ENCODE measurements around the gene DGKZ.

The DGKZ gene

DNA sequence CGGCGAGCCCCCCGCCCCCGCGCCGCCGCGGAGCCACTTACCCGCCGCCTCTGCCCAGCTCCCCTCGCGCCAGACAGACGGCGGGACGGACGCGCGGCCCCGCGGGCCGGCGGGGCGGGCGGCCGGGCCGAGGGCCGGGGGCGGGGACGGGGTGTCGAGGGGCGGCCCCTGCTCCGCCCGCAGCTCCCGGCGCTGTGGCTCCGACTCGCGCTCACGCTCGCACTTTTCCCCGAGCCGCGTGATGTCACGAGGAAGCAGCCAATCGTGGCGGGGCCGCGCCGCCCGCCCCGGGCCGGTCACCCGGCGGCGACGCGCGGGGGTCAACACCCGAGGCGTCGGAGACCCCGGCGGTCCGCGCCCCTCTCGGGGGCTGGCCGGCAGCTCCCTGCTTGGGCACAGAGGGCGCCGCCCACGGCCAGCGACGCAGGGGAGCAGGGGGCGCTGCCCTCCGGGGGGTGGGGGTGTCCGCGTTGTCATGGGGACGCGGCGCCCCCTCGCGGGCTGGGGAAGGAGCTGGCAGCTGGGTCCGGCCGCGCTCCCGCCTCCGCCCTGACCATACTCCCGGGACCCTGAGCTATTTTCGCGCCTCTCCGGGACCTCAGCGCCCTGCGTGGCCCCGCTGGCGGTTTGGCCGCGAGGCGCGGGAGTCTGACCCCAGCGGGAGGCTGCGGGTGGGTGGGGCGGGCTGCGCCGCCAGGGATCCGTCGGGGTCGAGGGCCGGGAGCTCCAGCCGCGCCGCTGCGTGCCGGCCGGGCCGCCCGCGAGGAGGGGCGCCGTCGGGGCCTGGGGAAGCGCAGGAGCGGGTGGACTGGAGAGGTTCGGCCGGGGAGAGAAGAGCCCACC is 44.5 kb downstream of the DGKZ start, which contains the start of gene CHRM4:
Gene CHRM4 (minus strand): TSS at position 199 of the 843 bp plus-strand sequence. CDS start 5,219 bp downstream, outside the sequence.
- TF ChIP-seq, protein P1, sequence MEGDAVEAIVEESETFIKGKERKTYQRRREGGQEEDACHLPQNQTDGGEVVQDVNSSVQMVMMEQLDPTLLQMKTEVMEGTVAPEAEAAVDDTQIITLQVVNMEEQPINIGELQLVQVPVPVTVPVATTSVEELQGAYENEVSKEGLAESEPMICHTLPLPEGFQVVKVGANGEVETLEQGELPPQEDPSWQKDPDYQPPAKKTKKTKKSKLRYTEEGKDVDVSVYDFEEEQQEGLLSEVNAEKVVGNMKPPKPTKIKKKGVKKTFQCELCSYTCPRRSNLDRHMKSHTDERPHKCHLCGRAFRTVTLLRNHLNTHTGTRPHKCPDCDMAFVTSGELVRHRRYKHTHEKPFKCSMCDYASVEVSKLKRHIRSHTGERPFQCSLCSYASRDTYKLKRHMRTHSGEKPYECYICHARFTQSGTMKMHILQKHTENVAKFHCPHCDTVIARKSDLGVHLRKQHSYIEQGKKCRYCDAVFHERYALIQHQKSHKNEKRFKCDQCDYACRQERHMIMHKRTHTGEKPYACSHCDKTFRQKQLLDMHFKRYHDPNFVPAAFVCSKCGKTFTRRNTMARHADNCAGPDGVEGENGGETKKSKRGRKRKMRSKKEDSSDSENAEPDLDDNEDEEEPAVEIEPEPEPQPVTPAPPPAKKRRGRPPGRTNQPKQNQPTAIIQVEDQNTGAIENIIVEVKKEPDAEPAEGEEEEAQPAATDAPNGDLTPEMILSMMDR (IDR thresholded peaks at IDR 0.05; ENCODE audit: insufficient read depth, low read length): no peak
- TF ChIP-seq POLR2AphosphoS5 (IDR thresholded peaks at IDR 0.05; ENCODE audit: low read depth): no peak
- H3K27ac ChIP-seq (replicated peaks): no peak within 1 kb of the TSS
- peaks cover 25% of the 10 kb centered on the region for H3K27me3 ChIP-seq (ENCODE audit: insufficient read depth, poor library complexity, severe bottlenecking)
- DNase-seq (ENCODE audit: low read depth in 1 of 2, low spot score in 1 of 2): no peak
- peak within 1 kb of the TSS; percentile 57 for H3K4me3 ChIP-seq (replicated peaks; ENCODE audit: insufficient read depth, low read length)

DNA sequence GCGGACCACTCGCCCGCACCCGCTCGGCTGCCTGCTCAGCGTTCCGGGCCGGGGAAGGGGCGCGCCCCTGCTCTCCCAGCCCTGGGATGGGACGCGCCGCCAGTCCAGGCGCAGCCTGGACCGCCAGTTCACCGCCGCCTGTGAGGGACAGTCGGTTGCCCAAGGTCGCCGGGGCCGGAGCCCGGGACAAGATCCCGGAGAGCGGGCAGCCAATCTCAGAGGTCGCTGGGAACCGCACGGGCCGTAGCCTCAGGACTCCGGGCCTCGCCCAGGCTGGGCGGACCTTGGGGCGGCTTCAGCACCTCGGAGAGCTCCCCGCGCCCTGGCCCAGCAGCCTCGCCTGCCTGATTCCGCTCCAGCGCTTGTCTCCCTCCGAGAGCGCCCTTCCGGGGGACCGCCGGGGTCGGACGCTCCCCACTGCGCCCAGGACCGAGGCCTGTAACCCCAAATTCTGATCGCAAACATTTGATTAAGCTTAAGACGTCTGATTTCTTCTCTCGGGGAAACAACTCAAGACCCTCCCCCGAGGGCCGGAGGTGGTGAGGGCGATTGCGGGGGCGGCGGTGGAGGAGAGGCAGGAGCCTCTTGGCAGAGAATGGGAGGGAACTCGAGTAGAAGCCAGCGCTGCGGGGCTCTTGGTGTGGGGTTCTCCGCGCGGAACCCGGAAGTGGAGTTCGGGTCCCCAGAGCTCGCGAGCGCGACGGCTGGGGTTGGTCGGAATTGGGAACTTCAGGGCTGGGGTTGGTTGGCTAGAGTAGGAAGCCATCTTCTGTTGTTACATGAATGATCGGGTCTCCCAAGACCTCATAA is 45.4 kb downstream of the DGKZ start:
- peak overlapping the region; percentile 57 for H3K4me3 ChIP-seq (replicated peaks; ENCODE audit: insufficient read depth, low read length)
- TF ChIP-seq, protein P1 (IDR thresholded peaks at IDR 0.05; ENCODE audit: insufficient read depth, low read length): no peak
- TF ChIP-seq SPI1 (IDR thresholded peaks at IDR 0.05; ENCODE audit: borderline replicate concordance, low read depth) (no peak), GABPA (IDR thresholded peaks at IDR 0.05; ENCODE audit: low read depth) (no peak), POLR2AphosphoS5 (IDR thresholded peaks at IDR 0.05; ENCODE audit: low read depth) (no peak)
- TF ChIP-seq, protein P2, sequence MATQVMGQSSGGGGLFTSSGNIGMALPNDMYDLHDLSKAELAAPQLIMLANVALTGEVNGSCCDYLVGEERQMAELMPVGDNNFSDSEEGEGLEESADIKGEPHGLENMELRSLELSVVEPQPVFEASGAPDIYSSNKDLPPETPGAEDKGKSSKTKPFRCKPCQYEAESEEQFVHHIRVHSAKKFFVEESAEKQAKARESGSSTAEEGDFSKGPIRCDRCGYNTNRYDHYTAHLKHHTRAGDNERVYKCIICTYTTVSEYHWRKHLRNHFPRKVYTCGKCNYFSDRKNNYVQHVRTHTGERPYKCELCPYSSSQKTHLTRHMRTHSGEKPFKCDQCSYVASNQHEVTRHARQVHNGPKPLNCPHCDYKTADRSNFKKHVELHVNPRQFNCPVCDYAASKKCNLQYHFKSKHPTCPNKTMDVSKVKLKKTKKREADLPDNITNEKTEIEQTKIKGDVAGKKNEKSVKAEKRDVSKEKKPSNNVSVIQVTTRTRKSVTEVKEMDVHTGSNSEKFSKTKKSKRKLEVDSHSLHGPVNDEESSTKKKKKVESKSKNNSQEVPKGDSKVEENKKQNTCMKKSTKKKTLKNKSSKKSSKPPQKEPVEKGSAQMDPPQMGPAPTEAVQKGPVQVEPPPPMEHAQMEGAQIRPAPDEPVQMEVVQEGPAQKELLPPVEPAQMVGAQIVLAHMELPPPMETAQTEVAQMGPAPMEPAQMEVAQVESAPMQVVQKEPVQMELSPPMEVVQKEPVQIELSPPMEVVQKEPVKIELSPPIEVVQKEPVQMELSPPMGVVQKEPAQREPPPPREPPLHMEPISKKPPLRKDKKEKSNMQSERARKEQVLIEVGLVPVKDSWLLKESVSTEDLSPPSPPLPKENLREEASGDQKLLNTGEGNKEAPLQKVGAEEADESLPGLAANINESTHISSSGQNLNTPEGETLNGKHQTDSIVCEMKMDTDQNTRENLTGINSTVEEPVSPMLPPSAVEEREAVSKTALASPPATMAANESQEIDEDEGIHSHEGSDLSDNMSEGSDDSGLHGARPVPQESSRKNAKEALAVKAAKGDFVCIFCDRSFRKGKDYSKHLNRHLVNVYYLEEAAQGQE (IDR thresholded peaks at IDR 0.05; ENCODE audit: insufficient replicate concordance, low read depth): peak; percentile 99
- peaks cover 25% of the 10 kb centered on the region for H3K27me3 ChIP-seq (ENCODE audit: insufficient read depth, poor library complexity, severe bottlenecking)
- DNase-seq (ENCODE audit: low read depth in 1 of 2, low spot score in 1 of 2): peak; percentile 65 to 73
- no peak overlapping the region for H3K27ac ChIP-seq (replicated peaks)

DNA sequence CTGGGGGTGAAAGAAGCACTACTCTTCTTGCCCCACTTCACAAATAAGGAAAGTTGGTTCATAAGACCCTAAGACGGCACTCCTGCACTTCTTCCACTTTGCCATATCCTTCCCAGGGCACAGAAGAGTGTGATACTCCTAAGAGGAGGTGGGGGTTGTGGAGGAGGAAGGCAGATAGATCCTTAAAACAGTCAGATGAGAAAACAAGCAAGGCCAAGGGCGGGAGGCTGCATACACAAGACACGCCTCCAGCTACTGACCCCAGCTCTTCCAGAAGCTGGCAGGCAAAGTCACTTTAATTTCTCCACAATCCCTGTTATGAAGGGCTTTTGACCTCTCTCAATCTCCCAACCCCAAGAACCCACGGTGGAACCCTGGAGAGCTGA is 46.0 kb downstream of the DGKZ start:
- Histone ChIP-seq H3K27ac (replicated peaks) (no peak overlapping the region), H3K4me3 (replicated peaks; ENCODE audit: insufficient read depth, low read length) (peak overlapping the region; percentile 57), H3K27me3 (ENCODE audit: insufficient read depth, poor library complexity, severe bottlenecking) (peaks cover 25% of the 10 kb centered on the region)
- no peak for DNase-seq (ENCODE audit: low read depth in 1 of 2, low spot score in 1 of 2)
- TF ChIP-seq SPI1 (IDR thresholded peaks at IDR 0.05; ENCODE audit: borderline replicate concordance, low read depth): no peak
- TF ChIP-seq, protein P1 (IDR thresholded peaks at IDR 0.05; ENCODE audit: insufficient read depth, low read length): no peak
- TF ChIP-seq POLR2AphosphoS5 (IDR thresholded peaks at IDR 0.05; ENCODE audit: low read depth): no peak
- no peak for TF ChIP-seq GABPA (IDR thresholded peaks at IDR 0.05; ENCODE audit: low read depth)
- TF ChIP-seq, protein P2 (IDR thresholded peaks at IDR 0.05; ENCODE audit: insufficient replicate concordance, low read depth): no peak

Data from HL-60 (cell line).